Endothelial cell of umbilical vein (primary cell): ENCODE data around the gene PLCD1. TPM values are rescaled to one million over a fixed set of nuclear protein-coding genes. Genes with fewer than 3 reads are reported as not detected.

Source experiments
- BruUV-seq: library from RNA; stranded (reverse); fragments of 400-500 nt; replicated peaks from 2 replicates; lab custom pipeline; 2021; lab: Mats Ljungman, UMichigan
- CTCF ChIA-PET: fragments of 300-600, 350-600 bp; sonication (Branson Sonifier 250); formaldehyde crosslinking; loops from one replicate; lab custom pipeline; 2021; ENCODE audit warnings: antibody characterized with exemption, inconsistent platforms; lab: Charles Lee
- POLR2A ChIA-PET: fragments of 300-600, 350-600 bp; sonication (Branson Sonifier 250); formaldehyde crosslinking; loops from one replicate; lab custom pipeline; 2021; ENCODE audit warnings: antibody characterized with exemption, inconsistent platforms; lab: Charles Lee
- DNase-seq: peaks from one replicate; pipeline ENCODE4 v3.0.0-alpha.2; 2011; ENCODE audit warnings: low read depth, low spot score
- FAIRE-seq: peaks from 2 replicates; lab custom pipeline; 2011; peaks lifted over from hg19 to GRCh38; lab: Jason Lieb, UNC
- H2AFZ ChIP-seq: 2 replicates; pipeline ENCODE4 v1.6.0; 2012; ENCODE audit warnings: low read depth, low read length, control low read depth, inconsistent platforms
- H3K27ac ChIP-seq: 2 replicates; pipeline ENCODE4 v1.5.1; 2011; ENCODE audit warnings: low read depth, mild to moderate bottlenecking, control low read depth, low read length, moderate library complexity; ENCODE audit not compliant: insufficient read depth
- H3K27me3 ChIP-seq, 2 experiments: 2 replicates each; pipeline versions ENCODE4 v1.6.0 to v1.6.1; 2011; ENCODE audit warnings: low read length in 2 of 2, mixed read lengths in 1 of 2; ENCODE audit not compliant: control insufficient read depth in 2 of 2, insufficient read depth in 2 of 2
- H3K36me3 ChIP-seq, 2 experiments: 2 replicates in 1 of 2; 3 replicates in 1 of 2; pipeline ENCODE4 v1.5.1; 2011; ENCODE audit warnings: low read length in 2 of 2, mild to moderate bottlenecking in 1 of 2, moderate library complexity in 1 of 2; ENCODE audit not compliant: control insufficient read depth in 2 of 2, insufficient read depth in 2 of 2; ENCODE audit errors: extremely low read depth in 1 of 2
- H3K4me1 ChIP-seq: 3 replicates; pipeline ENCODE4 v1.5.1; 2011; ENCODE audit warnings: mild to moderate bottlenecking, low read length; ENCODE audit not compliant: control insufficient read depth, insufficient read depth; ENCODE audit errors: extremely low read depth
- H3K4me2 ChIP-seq: 2 replicates; pipeline ENCODE4 v1.6.1; 2011; ENCODE audit warnings: low read length, control low read depth, mixed read lengths; ENCODE audit not compliant: insufficient read depth
- H3K4me3 ChIP-seq, 3 experiments: fragments of 200-600 bp in 1 of 3; sonication (generic), shearing (Covaris generic) in 1 of 3; replicated peaks in 1 of 3; 2 replicates each; pipeline ENCODE4 v1.5.1; 2011 to 2016; ENCODE audit warnings: control low read depth in 3 of 3, low read length in 3 of 3, mild to moderate bottlenecking in 2 of 3, inconsistent platforms in 1 of 3, low read depth in 1 of 3, moderate library complexity in 1 of 3; ENCODE audit not compliant: insufficient read depth in 1 of 3
- H3K79me2 ChIP-seq: 2 replicates; pipeline ENCODE4 v1.6.0; 2012; ENCODE audit warnings: low read length, inconsistent platforms; ENCODE audit not compliant: control insufficient read depth, insufficient read depth
- H3K9ac ChIP-seq: replicated peaks from 2 replicates; pipeline ENCODE3; 2011; ENCODE audit warnings: low read length, control low read depth; ENCODE audit not compliant: insufficient read depth; ENCODE audit errors: extremely low read depth
- H3K9me1 ChIP-seq: replicated peaks from 3 replicates; pipeline ENCODE4 v1.6.0; 2011; ENCODE audit warnings: mild to moderate bottlenecking, low read length; ENCODE audit not compliant: control insufficient read depth, insufficient read depth; ENCODE audit errors: extremely low read depth
- H3K9me3 ChIP-seq: replicated peaks from 2 replicates; pipeline ENCODE4 v1.5.1; 2012; ENCODE audit warnings: low read length, inconsistent platforms; ENCODE audit not compliant: control insufficient read depth, insufficient read depth
- H4K20me1 ChIP-seq: replicated peaks from 2 replicates; pipeline ENCODE3; 2011; ENCODE audit warnings: mild to moderate bottlenecking, low read length; ENCODE audit not compliant: control insufficient read depth, insufficient read depth; ENCODE audit errors: extremely low read depth
- CTCF ChIP-seq, 2 donors: IDR thresholded peaks; 1 replicate in 1 of 2; 2 replicates in 1 of 2; pipeline ENCODE4 v1.5.1; 2011; ENCODE audit warnings: low read length in 2 of 2, mild to moderate bottlenecking in 2 of 2, moderate library complexity in 2 of 2, control low read depth in 1 of 2, inconsistent platforms in 1 of 2, low read depth in 1 of 2; ENCODE audit not compliant: insufficient read depth in 1 of 2; ENCODE audit errors: extremely low read depth in 1 of 2
- EZH2 ChIP-seq: IDR thresholded peaks from 2 replicates; pipeline ENCODE4 v1.6.1; 2012; ENCODE audit warnings: borderline replicate concordance, low read depth, mild to moderate bottlenecking, moderate library complexity, low read length, inconsistent platforms; ENCODE audit not compliant: severe bottlenecking
- FOS ChIP-seq: IDR thresholded peaks from 2 replicates; pipeline ENCODE4 v1.6.1; 2011; ENCODE audit warnings: mild to moderate bottlenecking, low read length, moderate library complexity, borderline replicate concordance; ENCODE audit not compliant: insufficient read depth
- GATA2 ChIP-seq: IDR thresholded peaks from 2 replicates; pipeline ENCODE4 v1.7.0; 2011; ENCODE audit warnings: low read depth, mild to moderate bottlenecking, moderate library complexity, mixed read lengths, low read length; ENCODE audit not compliant: insufficient read length, insufficient read depth
- JUN ChIP-seq: IDR thresholded peaks from 2 replicates; pipeline ENCODE4 v1.6.1; 2011; ENCODE audit warnings: borderline replicate concordance, low read depth; ENCODE audit not compliant: insufficient read length, insufficient read depth
- MAX ChIP-seq: IDR thresholded peaks from 2 replicates; pipeline ENCODE4 v1.6.1; 2011; ENCODE audit not compliant: insufficient read depth, insufficient read length
- MYC ChIP-seq: IDR thresholded peaks from one replicate; pipeline ENCODE4 v1.6.1; 2011; ENCODE audit warnings: mild to moderate bottlenecking, low read depth, low read length
- POLR2A ChIP-seq: IDR thresholded peaks from 2 replicates; pipeline ENCODE4 v1.6.1; 2012; ENCODE audit warnings: low read depth, mild to moderate bottlenecking, control low read depth, low read length
- POLR2AphosphoS5 ChIP-seq: IDR thresholded peaks from 2 replicates; pipeline ENCODE4 v1.6.1; 2012; ENCODE audit warnings: low read depth, mild to moderate bottlenecking, control low read depth, low read length, moderate library complexity; ENCODE audit not compliant: insufficient read depth
- dilution Hi-C: fragments of 300-500 bp; cut with MboI; formaldehyde crosslinking; loops from one replicate; pipeline ENCODE4 v1.15.0; 2019; ENCODE audit warnings: low sequenced_read_pairs; ENCODE audit not compliant: extremely low pct_ligation_motif_present
- intact Hi-C: fragments of 100-400 bp; cut with micrococcal nuclease; formaldehyde crosslinking; loops from one replicate; pipeline ENCODE4 v1.10.0; 2022
- polyA plus RNA-seq, 4 experiments: library from polyadenylated mRNA; depleted of rRNA in 3 of 4; stranded (reverse) in 3 of 4; unstranded in 1 of 4; fragments of >200 nt; gene quantifications; 2 replicates each; pipeline versions ENCODE4 v1.2.1 to v1.2.3, GENCODE V29; 2011 to 2012; ENCODE audit warnings: missing spikeins in 1 of 4
- total RNA-seq: library from RNA; stranded (reverse); gene quantifications from 2 replicates; pipeline ENCODE4 v1.2.3, GENCODE V29; 2021

Gene PLCD1
- total and polyA plus RNA-seq, 2 donors (not counting 3 experiments of a cell fraction or from before 2014, with no cell fraction given) = 12.6 to 15.3 TPM

GRCh38 chr3:38043486-38043885, 14.0 kb upstream of the PLCD1 start:
- DNase-seq (no peak), FAIRE-seq (no peak)
- TF ChIP-seq POLR2A = no peak
- TF ChIP-seq GATA2 = no peak
- TF ChIP-seq FOS = no peak
- Histone ChIP-seq H4K20me1 (no peaks in the 10 kb centered on the region), H3K4me1 (peaks cover 9% of the 10 kb centered on the region), H3K9me1 (no peaks in the 10 kb centered on the region), H3K36me3 (no peaks in the 10 kb centered on the region), H3K4me3 (no peak overlapping the region), H3K79me2 (no peaks in the 10 kb centered on the region), H2AFZ (no peak overlapping the region), H3K4me2 (no peak overlapping the region), H3K27ac (no peak overlapping the region), H3K27me3 (peaks cover 14 to 25% of the 10 kb centered on the region in 2 experiments), H3K9ac (no peak overlapping the region), H3K9me3 (no peaks in the 10 kb centered on the region)
- CTCF ChIA-PET = no interaction called here
- intact Hi-C loops = no loop called here
- POLR2A ChIA-PET = no interaction called here
- no TSS peak for BruUV-seq
- dilution Hi-C loops = no loop called here

- H4K20me1 ChIP-seq = no peaks in the 10 kb centered on the region
- intact Hi-C loops (no loop called here), dilution Hi-C loops (no loop called here)
- H3K9me1 ChIP-seq = no peaks in the 10 kb centered on the region
- no peak overlapping the region for H3K4me3 ChIP-seq
- H3K36me3 ChIP-seq = no peaks in the 10 kb centered on the region
- DNase-seq (no peak), FAIRE-seq (no peak)
- no peak overlapping the region for H3K27ac ChIP-seq
- H3K79me2 ChIP-seq = no peaks in the 10 kb centered on the region
- H3K4me1 ChIP-seq = peaks cover 9% of the 10 kb centered on the region
- no peak overlapping the region for H2AFZ ChIP-seq
- no peak overlapping the region for H3K9ac ChIP-seq
- TF ChIP-seq JUN = no peak
- TF ChIP-seq POLR2AphosphoS5 = no peak
- TF ChIP-seq GATA2 = no peak
- TF ChIP-seq MAX = no peak
- TF ChIP-seq EZH2 = no peak
- no peak for TF ChIP-seq CTCF (IDR thresholded peaks at IDR 0.05; ENCODE audit: extremely low read depth in 1 of 2, insufficient read depth in 1 of 2, low read depth in 1 of 2, low read length in 2 of 2)
- TF ChIP-seq FOS = no peak
- no peak for TF ChIP-seq POLR2A
- TF ChIP-seq MYC = no peak
- BruUV-seq = no TSS peak
- POLR2A ChIA-PET = interaction anchor here (0.6 kb wide), 1 partner anchor 40 kb away, joined by 6 read pairs; no protein-coding TSS in a partner anchor
- H3K4me2 ChIP-seq = no peak overlapping the region
- no peaks in the 10 kb centered on the region for H3K9me3 ChIP-seq
- H3K27me3 ChIP-seq = peaks cover 10 to 13% of the 10 kb centered on the region in 2 experiments
- CTCF ChIA-PET = interaction anchor here (1.5 kb wide), 1 partner anchor 258 kb away, joined by 6 read pairs; no protein-coding TSS in a partner anchor
Measured at GRCh38 chr3:38040401-38040800, 11.0 kb upstream of the PLCD1 start.
